GM18507 (cell line): ENCODE data around the gene PCNX1.
"Not testable (repeated sequence)": the region's sequence is repeated elsewhere in the genome, so short reads cannot be mapped to it uniquely, and the experiment has no call there.

Experiments
- DNase-seq: peaks from one replicate; pipeline ENCODE4 v3.0.0; 2011; ENCODE audit warnings: low read depth; ENCODE audit not compliant: insufficient read length; ENCODE audit errors: extremely low spot score
- FAIRE-seq: peaks from 2 replicates; lab custom pipeline; 2011; peaks lifted over from hg19 to GRCh38; lab: Jason Lieb, UNC

The PCNX1 gene

DNA sequence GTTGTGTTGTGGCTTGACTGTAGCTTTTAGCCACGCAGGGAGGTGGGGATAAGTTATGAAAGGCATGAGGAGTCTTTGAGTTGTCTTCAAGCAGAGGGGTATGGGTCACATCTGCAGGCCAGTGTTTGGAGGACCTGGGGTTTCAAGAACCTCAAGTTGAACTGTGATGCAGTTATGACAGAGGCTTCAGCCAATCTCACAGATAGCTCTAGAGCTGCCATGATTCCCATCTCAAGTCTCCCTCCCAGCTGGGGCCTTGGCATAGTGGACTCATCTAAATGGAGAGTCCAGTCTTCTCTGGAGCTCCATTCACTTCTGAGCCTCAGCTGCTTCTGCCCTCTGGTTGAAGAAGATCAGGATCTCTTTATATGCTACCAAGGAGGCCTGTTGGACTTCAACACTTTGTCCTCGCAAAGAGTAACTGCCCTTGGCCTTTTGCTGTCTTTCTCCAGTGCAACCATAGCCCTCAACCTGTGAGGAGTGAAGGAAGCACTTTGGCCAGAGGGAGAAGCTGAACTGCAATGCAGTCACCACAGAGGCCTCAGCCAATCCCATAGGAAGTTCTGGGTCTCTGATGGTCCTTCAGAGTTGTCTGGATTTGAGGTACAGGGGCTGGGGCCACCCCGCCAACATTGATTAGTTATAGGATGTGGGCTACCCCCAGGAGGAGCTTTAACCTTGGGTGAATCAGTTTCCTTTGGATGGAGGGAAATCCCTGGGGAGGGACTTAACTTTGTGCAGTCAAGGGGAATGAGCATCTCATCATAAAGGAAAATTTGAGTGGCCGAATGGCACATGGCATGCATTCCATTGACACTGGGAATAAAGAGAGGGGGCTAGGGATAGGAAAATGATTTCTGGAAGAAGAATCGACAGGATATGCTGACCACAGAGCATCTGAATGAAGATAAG lies 230.5 kb downstream of the PCNX1 start:
- FAIRE-seq = no peak
- no peak for DNase-seq

GRCh38 chr14:71138448-71139293 lies 231.4 kb downstream of the PCNX1 start:
- peak; percentile 83 for FAIRE-seq

DNA sequence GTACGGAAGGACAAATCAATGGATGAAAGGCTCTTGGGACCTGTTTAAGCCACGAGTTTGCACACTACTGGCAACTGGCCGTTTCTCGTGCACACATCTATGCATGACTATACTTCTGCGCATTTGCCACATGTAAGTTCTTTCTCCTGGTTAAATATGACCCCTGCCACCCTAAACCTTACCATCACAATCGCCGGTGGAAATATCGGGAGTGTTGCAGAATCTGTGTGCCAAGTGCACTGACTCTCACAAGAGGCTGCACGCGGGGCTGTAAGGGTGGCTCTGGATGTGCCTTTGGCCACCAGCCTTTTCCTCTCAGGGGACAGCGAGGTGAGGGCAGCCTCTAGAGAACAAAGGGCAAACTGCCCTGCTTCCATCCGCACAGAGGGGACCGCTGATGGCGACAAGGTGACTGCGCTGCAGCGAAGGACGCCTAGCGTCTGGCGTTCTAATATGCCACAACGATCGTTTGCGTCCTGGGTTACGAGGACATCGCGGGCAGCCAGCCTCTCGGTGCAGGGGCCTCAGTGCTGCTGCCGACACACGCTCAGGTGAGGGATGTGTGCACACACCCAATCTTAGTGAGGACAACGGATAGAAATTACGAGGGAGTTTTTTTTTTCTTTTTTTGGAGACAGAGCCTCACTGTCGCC lies 232.2 kb downstream of the PCNX1 start:
- FAIRE-seq = no peak

More at GRCh38 chr14:71138448-71139293, 231.4 kb downstream of the PCNX1 start:
- no peak for DNase-seq

DNA sequence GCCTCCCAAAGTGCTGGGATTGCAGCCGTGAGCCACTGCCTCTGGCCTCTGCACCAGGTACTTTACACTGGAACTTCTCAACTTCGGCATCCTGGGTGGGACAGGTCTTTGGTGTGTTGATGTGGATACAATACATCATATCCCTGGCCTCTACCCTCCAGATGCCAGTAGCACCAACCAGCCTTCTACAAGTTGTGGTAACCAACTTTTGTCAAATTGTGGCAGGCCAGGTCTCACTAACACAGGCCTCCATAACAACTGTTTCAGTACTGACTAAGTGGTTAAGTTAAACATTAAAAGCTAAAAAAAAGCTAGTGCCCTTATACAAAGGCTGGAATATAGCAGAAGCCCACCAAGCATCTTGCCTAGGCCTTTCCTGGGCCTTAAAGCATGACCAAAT lies 232.9 kb downstream of the PCNX1 start:
- no peak for DNase-seq
- peak; percentile 78 for FAIRE-seq

More for the DNA sequence above, 232.2 kb downstream of the PCNX1 start:
- DNase-seq = no peak

DNA sequence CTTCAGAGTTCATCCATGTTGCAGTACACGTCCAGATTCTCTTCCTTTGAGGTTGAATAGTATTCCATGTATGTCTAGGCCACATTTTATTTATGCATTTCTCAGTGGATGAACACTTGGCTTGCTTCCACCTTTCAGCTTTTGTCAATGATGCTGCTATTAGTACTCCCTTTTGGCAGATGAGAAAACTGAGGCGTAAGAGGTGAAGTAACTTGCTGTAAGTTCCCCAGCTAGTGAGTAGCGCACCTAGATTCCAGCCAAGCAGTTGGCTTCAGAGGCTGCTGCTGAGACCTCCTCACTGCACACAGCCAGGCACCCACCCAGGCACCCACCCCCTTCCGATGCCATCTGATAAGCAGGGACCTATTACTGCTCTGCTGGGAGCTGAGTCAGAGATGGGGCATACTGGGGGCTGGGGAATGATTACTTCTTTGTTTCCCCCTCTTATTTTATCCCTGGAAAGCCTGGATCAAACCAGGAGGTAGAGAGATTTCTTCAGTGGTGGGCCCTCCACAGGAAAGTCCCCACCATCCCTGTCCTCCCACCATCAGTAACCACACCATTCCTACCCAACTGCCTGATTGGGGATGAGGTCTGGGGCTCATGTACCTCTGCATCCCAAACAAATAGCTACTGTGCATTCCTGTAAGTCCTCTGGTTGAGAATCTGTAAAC lies 234.6 kb downstream of the PCNX1 start:
- FAIRE-seq (no peak), DNase-seq (no peak)

GRCh38 chr14:71142375-71143038 lies 235.2 kb downstream of the PCNX1 start:
- FAIRE-seq (peak; percentile 79), DNase-seq (no peak)

GRCh38 chr14:71143381-71144290 lies 236.4 kb downstream of the PCNX1 start:
- DNase-seq (no peak), FAIRE-seq (no peak)

DNA sequence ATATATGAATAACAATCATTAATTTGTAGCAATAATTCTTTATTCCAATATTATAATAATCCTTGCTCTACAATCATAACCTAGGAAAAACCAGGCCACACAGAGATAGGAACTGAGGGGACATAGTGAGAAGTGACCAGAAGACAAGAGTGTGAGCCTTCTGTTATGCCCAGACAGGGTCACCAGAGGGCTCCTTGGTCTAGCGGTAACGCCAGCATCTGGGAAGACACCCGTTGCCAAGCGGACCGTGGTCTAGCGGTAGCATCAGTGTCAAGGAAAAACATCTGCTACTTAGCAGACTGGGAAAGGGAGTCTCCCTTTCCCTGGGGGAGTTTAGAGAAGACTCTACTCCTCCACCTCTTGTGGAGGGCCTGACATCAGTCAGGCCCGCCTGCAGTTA lies 240.1 kb downstream of the PCNX1 start:
- FAIRE-seq, DNase-seq: not testable (repeated sequence)

GRCh38 chr14:71148627-71149026 lies 241.4 kb downstream of the PCNX1 start:
- DNase-seq = no peak
- peak; percentile 26 for FAIRE-seq

GRCh38 chr14:71150737-71151136 lies 243.5 kb downstream of the PCNX1 start:
- no peak for FAIRE-seq
- no peak for DNase-seq

DNA sequence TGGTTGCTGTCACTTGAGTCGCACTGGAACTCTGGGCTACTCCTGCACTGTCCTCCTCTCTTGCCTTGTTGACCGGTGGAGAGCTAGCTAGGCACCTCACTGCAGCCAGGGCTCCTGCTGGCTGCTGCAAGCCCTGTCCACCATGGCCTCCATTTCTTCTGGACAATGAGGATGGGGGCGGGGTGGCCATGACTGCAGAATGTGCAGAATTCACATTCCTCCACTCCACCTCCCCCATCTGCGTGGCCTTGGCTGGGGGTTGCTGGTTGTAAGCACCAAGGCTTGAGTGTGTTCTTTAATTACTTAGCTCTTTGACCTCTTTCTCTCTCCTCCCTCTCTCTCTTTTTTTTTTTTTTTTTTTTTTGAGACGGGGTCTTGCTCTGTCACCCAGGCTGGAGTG lies 248.5 kb downstream of the PCNX1 start:
- no peak for FAIRE-seq

GRCh38 chr14:71163050-71163841 lies 256.0 kb downstream of the PCNX1 start:
- DNase-seq = no peak
- FAIRE-seq = peak; percentile 78

More for the DNA sequence above, 248.5 kb downstream of the PCNX1 start:
- no peak for DNase-seq

DNA sequence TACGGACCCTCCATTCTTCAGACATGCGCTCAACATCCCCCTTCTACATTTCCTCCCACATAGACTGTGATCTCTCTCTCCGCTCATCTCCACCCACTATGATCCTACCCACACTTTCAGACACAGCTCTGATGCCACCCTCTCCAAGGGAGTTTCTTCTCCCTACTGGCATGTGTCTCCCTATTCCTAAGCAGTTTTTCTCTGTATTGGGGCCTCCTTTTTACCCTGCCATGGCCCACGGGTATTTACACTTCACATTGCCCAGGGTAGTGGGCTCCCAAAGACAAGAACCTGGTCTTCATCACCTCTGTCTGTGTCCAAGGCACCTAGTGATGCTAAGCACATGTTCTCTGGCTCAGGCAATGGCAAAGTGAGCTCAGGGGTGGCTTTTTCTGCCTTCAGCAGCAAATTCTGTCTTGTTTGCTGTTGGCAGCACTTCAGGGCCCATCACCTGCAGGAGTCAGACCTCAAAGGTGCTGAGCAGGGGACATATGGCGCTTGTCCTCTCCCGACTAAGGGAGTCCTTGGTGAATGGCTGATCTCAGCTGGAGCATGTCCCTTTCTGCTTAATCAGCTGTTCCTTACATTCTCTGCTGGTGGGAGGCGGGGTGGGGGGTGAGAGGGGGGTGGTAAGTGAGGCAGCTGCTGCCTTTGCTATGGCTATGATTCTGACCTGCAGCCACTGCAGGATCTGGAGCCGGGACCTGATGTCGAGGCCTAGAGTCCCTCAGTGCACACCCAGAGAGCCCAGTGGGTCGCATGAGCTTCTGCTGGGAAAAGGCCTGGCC lies 256.8 kb downstream of the PCNX1 start:
- DNase-seq (no peak), FAIRE-seq (no peak)
